ENCODE measurements around the gene ICE2. TPM values are rescaled to one million over a fixed set of nuclear protein-coding genes. Genes with fewer than 3 reads are reported as not detected.
"Not testable (repeated sequence)": the region's sequence is repeated elsewhere in the genome, so short reads cannot be mapped to it uniquely, and the experiment has no call there.

ICE2 gene
- total RNA-seq, 6 experiments from 2014 or later = 29.3 to 36.9 (median 33.8) TPM

DNA sequence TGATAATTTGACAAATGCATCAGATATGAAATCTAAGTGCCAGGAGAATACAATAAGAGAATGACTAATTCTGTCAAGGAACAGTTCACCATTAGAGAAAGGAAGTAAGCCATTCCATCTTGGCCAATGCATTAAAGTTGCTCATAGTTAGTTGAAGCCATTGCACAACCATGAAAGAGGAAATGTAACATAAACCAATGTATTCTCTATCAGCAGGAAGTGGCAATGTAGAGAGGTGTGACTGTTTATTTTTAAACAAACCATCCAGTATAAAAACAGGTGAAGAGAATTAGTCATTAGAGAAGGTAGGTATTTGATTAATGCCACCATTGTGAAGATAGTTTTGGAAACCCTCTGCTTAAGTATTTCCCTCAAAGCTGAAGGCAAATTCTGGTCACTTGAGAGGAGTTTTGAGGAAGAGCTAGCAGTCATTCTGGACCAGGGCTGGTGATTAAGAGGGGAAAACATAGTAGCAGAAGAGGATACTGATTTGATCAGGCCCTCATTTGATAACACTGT lies 70.4 kb downstream of the ICE2 start:
- peak overlapping the region; percentile 93 for H3K27ac Mint-ChIP-seq
- no peak for TF ChIP-seq CTCF (IDR thresholded peaks at IDR 0.05)
- H3K36me3 Mint-ChIP-seq (ENCODE audit: low read depth) = no peaks in the 10 kb centered on the region
- peaks cover 57% of the 10 kb centered on the region for H3K4me1 Mint-ChIP-seq (ENCODE audit: low read depth)
- H3K4me3 Mint-ChIP-seq = peak overlapping the region; percentile 71
- DNase-seq = peak; percentile 76
- H3K9me3 Mint-ChIP-seq = no peaks in the 10 kb centered on the region
- no peaks in the 10 kb centered on the region for H3K27me3 Mint-ChIP-seq (ENCODE audit: insufficient read depth)

DNA sequence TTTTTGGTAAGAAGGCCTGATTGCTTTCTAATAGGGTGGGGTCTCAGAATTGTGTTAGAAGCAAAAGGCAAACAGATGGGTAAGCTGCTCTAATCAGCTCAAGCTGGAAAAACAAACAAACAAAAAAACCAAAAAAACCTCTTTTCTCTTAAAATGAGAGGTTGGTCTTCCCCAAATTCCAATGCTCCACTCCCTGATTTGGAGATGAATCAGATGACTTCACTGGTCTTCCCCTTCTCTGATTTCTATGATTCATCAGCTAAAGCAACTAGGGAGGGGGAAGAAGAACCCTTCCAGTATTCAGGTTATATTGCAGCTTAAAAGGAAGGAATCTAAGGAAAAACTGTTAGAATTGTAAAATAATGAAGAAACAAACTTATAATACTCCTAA lies 71.5 kb downstream of the ICE2 start:
- Mint-ChIP-seq H3K36me3 (ENCODE audit: low read depth) (no peaks in the 10 kb centered on the region), H3K4me1 (ENCODE audit: low read depth) (peaks cover 61% of the 10 kb centered on the region), H3K4me3 (peak overlapping the region; percentile 71), H3K9me3 (no peaks in the 10 kb centered on the region), H3K27ac (peak overlapping the region; percentile 93), H3K27me3 (ENCODE audit: insufficient read depth) (no peaks in the 10 kb centered on the region)
- peak; percentile 83 for DNase-seq
- no peak for TF ChIP-seq CTCF (IDR thresholded peaks at IDR 0.05)

DNA sequence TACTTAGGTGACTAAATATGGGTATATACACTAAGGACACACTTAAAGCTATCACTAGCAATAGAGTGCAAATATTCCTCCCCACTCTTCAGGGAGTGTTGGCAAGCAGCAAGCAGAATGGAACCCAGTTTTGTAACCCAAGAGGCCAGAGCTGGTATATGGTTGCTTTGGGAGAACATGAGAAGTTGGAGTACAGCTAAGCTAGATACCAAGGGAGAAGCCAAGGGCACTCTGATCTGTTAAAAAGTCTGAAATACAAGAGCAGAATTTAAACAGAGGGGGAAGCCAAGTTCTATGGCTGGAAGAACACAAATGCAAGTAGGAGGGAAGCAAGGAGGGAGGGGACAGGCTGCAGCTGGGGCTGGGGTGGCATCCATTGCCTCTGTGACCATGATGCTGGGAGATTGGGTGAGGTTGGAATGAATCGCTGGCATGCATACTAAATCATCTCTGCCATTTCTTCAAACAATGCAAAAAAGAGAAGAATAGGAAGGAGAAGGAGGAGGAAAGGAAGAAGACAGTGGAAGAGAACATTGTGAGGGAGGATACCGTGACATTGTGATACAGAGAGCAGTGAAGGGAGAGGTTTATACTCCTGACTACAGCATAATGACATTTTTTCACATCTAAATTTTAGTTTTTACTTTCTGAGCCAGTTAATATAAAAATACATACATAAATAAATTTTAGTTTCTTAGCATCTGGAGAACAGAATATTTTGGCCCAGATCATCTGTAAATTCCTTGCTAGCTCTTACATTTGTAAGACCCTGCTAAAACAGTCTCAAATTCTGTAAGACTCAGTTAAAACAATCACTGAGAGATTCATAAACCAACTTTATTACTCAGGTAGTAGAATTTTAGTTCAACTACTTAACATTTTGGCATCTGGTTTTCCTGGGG lies 72.2 kb downstream of the ICE2 start:
- no peaks in the 10 kb centered on the region for H3K36me3 Mint-ChIP-seq (ENCODE audit: low read depth)
- H3K4me1 Mint-ChIP-seq (ENCODE audit: low read depth) = peaks cover 67% of the 10 kb centered on the region
- no peaks in the 10 kb centered on the region for H3K9me3 Mint-ChIP-seq
- no peaks in the 10 kb centered on the region for H3K27me3 Mint-ChIP-seq (ENCODE audit: insufficient read depth)
- H3K27ac Mint-ChIP-seq = peak overlapping the region; percentile 93
- H3K4me3 Mint-ChIP-seq = peak overlapping the region; percentile 71
- DNase-seq = no peak
- no peak for TF ChIP-seq CTCF (IDR thresholded peaks at IDR 0.05)

DNA sequence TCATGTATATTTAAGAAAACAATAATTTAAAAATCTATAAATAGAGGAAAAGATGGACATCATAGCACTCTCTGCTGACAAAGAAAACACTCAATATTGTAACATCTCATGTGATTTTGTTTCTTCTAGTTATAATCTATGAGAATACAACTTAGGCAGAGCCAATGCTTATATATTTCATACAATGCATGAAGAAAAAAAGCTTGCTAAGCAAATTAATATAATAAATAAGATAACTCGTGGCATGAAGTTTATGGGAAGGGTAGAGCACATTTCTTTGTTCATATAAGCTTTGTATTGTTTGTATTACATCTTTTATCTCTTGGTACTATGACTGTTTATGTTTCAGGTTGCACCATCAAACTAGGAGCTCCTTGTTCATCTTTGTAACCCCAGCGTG lies 73.5 kb downstream of the ICE2 start:
- H3K36me3 Mint-ChIP-seq (ENCODE audit: low read depth) = no peaks in the 10 kb centered on the region
- no peaks in the 10 kb centered on the region for H3K27me3 Mint-ChIP-seq (ENCODE audit: insufficient read depth)
- no peak for DNase-seq
- H3K4me3 Mint-ChIP-seq = no peak overlapping the region
- H3K27ac Mint-ChIP-seq = no peak overlapping the region
- TF ChIP-seq CTCF (IDR thresholded peaks at IDR 0.05) = no peak
- peaks cover 81% of the 10 kb centered on the region for H3K4me1 Mint-ChIP-seq (ENCODE audit: low read depth)
- H3K9me3 Mint-ChIP-seq = no peaks in the 10 kb centered on the region

GRCh38 chr15:60404351-60404750 lies 74.6 kb downstream of the ICE2 start:
- not testable (repeated sequence) for H3K27me3 Mint-ChIP-seq (ENCODE audit: insufficient read depth); DNase-seq; H3K4me3 Mint-ChIP-seq; H3K9me3 Mint-ChIP-seq; H3K27ac Mint-ChIP-seq; H3K36me3 Mint-ChIP-seq (ENCODE audit: low read depth)
- peaks cover 90% of the 10 kb centered on the region for H3K4me1 Mint-ChIP-seq (ENCODE audit: low read depth)

DNA sequence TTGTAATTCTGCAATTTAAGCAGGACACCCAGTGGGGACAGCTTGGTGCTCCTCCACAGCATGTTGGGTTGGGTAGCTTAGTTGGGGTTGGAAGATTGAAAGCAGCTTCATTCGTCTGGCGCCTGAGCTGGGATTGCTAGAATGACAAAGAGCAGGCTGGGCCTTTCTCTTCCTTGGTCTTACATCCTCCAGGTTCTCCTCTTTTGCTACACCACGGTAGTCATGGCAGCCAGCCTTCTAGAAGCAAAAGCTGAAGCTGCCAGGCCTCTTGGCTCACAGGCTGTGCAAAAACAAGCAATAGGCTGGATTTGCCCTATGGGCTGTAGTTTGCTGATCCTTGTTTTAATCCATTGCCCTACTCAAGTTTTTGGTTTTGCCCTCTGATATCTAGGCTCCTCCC lies 78.0 kb downstream of the ICE2 start:
- Mint-ChIP-seq H3K36me3 (ENCODE audit: low read depth) (peaks cover 14% of the 10 kb centered on the region), H3K27me3 (ENCODE audit: insufficient read depth) (peaks cover 19% of the 10 kb centered on the region), H3K9me3 (peaks cover 13% of the 10 kb centered on the region), H3K4me1 (ENCODE audit: low read depth) (peaks cover 67% of the 10 kb centered on the region), H3K4me3 (peak overlapping the region; percentile 13; the same call in 1 of the 2 replicates), H3K27ac (peak overlapping the region; percentile 92)
- no peak for TF ChIP-seq CTCF (IDR thresholded peaks at IDR 0.05)
- DNase-seq = no peak

Measured in HFFc6 (cell line).